Breast epithelium (tissue), 3 donors: ENCODE data around the gene DGKB.

Experiments
- POLR2A ChIP-seq: fragments of 450-650 bp; IDR thresholded peaks from one replicate; pipeline ENCODE4 v1.6.1; 2016; ENCODE audit warnings: antibody characterized with exemption, mild to moderate bottlenecking, moderate library complexity
- POLR2AphosphoS5 ChIP-seq, 3 donors: sonication (generic); formaldehyde crosslinking; IDR thresholded peaks; one replicate each; pipeline ENCODE4 v1.6.1; 2017; ENCODE audit warnings: antibody characterized with exemption in 3 of 3
- TF ChIP-seq, protein P1 (sequence below), 3 donors: fragments of 450-650 bp; IDR thresholded peaks; one replicate each; pipeline ENCODE4 v1.5.1; 2016 to 2017; ENCODE audit warnings: antibody characterized with exemption in 3 of 3, mild to moderate bottlenecking in 3 of 3, moderate library complexity in 3 of 3

DNA sequence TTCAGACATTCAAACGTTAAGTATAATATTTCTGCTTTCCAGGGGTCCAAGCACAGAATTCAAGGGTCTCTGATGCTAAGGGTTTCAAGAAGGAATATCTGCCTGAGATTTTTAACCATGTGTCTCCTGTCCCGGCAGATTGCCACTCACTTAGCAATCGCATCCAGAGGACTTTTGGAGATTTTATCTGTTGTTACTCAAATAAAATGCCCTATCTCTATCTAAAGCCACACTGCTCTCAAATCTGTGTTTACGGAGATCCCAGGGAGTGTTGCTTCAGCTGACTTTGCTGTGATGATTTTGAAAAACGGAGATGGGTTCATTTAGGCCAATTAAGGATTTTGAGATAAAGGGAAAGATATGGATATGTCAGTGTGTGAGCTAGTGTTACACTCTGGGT, 359.9 kb downstream of the DGKB start:
- TF ChIP-seq, protein P1, sequence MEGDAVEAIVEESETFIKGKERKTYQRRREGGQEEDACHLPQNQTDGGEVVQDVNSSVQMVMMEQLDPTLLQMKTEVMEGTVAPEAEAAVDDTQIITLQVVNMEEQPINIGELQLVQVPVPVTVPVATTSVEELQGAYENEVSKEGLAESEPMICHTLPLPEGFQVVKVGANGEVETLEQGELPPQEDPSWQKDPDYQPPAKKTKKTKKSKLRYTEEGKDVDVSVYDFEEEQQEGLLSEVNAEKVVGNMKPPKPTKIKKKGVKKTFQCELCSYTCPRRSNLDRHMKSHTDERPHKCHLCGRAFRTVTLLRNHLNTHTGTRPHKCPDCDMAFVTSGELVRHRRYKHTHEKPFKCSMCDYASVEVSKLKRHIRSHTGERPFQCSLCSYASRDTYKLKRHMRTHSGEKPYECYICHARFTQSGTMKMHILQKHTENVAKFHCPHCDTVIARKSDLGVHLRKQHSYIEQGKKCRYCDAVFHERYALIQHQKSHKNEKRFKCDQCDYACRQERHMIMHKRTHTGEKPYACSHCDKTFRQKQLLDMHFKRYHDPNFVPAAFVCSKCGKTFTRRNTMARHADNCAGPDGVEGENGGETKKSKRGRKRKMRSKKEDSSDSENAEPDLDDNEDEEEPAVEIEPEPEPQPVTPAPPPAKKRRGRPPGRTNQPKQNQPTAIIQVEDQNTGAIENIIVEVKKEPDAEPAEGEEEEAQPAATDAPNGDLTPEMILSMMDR (IDR thresholded peaks at IDR 0.05) = no peak
- TF ChIP-seq POLR2AphosphoS5 (IDR thresholded peaks at IDR 0.05) (no peak), POLR2A (no peak)
